Fibroblast of lung (primary cell): ENCODE results near the gene SFT2D1. TPM values are rescaled to one million over a fixed set of nuclear protein-coding genes. Genes with fewer than 3 reads are reported as not detected.

ENCODE experiments used
- DNase-seq, 2 donors: peaks; one replicate each; pipeline versions ENCODE4 v3.0.0 to v3.0.0-alpha.2; 2010; ENCODE audit warnings: low read depth in 2 of 2
- H2AFZ ChIP-seq: 2 replicates; pipeline ENCODE4 v1.5.1; 2012; ENCODE audit warnings: low read length, control low read depth, inconsistent platforms
- H3K27ac ChIP-seq: 2 replicates; pipeline ENCODE4 v1.5.1; 2011; ENCODE audit warnings: low read length, control low read depth; ENCODE audit not compliant: insufficient read depth
- H3K27me3 ChIP-seq: 2 replicates; pipeline ENCODE4 v1.5.1; 2011; ENCODE audit warnings: mild to moderate bottlenecking, low read length; ENCODE audit not compliant: control insufficient read depth, insufficient read depth
- H3K36me3 ChIP-seq: 2 replicates; pipeline ENCODE4 v1.5.1; 2011; ENCODE audit warnings: low read length; ENCODE audit not compliant: control insufficient read depth, insufficient read depth
- H3K4me1 ChIP-seq: 2 replicates; pipeline ENCODE4 v1.5.1; 2011; ENCODE audit warnings: low read length; ENCODE audit not compliant: control insufficient read depth, insufficient read depth; ENCODE audit errors: extremely low read depth
- H3K4me2 ChIP-seq: 2 replicates; pipeline ENCODE4 v1.5.1; 2011; ENCODE audit warnings: low read length, control low read depth; ENCODE audit not compliant: insufficient read depth; ENCODE audit errors: extremely low read depth
- H3K4me3 ChIP-seq, 4 experiments: fragments of 200-600 bp in 1 of 4; sonication (generic) in 1 of 4; replicated peaks in 1 of 4; 2 replicates each; pipeline ENCODE4 v1.5.1; 2011 to 2016; ENCODE audit warnings: low read length in 4 of 4, low read depth in 3 of 4, mild to moderate bottlenecking in 3 of 4, control low read depth in 2 of 4, inconsistent platforms in 1 of 4, mixed read lengths in 1 of 4; ENCODE audit not compliant: insufficient read depth in 1 of 4; ENCODE audit errors: control extremely low read depth in 1 of 4
- H3K79me2 ChIP-seq: 2 replicates; pipeline ENCODE4 v1.5.1; 2012; ENCODE audit warnings: mild to moderate bottlenecking, low read length, inconsistent platforms; ENCODE audit not compliant: control insufficient read depth, insufficient read depth
- H3K9ac ChIP-seq: 2 replicates; pipeline ENCODE4 v1.5.1; 2011; ENCODE audit warnings: mild to moderate bottlenecking, low read length, control low read depth; ENCODE audit not compliant: insufficient read depth
- H3K9me3 ChIP-seq: 2 replicates; pipeline ENCODE4 v1.5.1; 2012; ENCODE audit warnings: low read depth, low read length; ENCODE audit not compliant: control insufficient read depth, insufficient read depth
- H4K20me1 ChIP-seq: 2 replicates; pipeline ENCODE4 v1.5.1; 2011; ENCODE audit warnings: low read length; ENCODE audit not compliant: control insufficient read depth, insufficient read depth; ENCODE audit errors: extremely low read depth
- CTCF ChIP-seq, 2 donors: IDR thresholded peaks in 1 of 2; conservative IDR thresholded peaks in 1 of 2; 1 replicate in 1 of 2; 2 replicates in 1 of 2; pipeline ENCODE4 v1.5.1; 2011 to 2012; ENCODE audit warnings: low read length in 2 of 2, control low read depth in 1 of 2, inconsistent platforms in 1 of 2, low read depth in 1 of 2, mild to moderate bottlenecking in 1 of 2
- EZH2 ChIP-seq: IDR thresholded peaks from 2 replicates; pipeline ENCODE4 v1.5.1; 2012; ENCODE audit warnings: low read length, control low read depth, mild to moderate bottlenecking; ENCODE audit errors: missing control alignments
- polyA plus RNA-seq, 2 donors: library from polyadenylated mRNA; depleted of rRNA in 1 of 2; stranded (reverse) in 1 of 2; unstranded in 1 of 2; fragments of >200 nt; gene quantifications; 2 replicates each; pipeline ENCODE4 v1.2.1, GENCODE V29; 2011 to 2012; ENCODE audit warnings: missing spikeins in 1 of 2
- total RNA-seq: library from RNA; depleted of rRNA; stranded (reverse); fragments of >200 nt; gene quantifications from 2 replicates; pipeline ENCODE4 v1.2.1, GENCODE V29; 2014

SFT2D1 gene
- total and polyA plus RNA-seq, 2 donors (not counting 1 experiment from before 2014, with no cell fraction given): 34.8 to 86.0 TPM

- H3K4me2 ChIP-seq: peak overlapping the region; percentile 91
- no peak overlapping the region for H3K27ac ChIP-seq
- no peaks in the 10 kb centered on the region for H3K36me3 ChIP-seq
- no peaks in the 10 kb centered on the region for H4K20me1 ChIP-seq
- peaks cover 4% of the 10 kb centered on the region for H3K79me2 ChIP-seq
- H3K4me3 ChIP-seq: peak overlapping the region; percentile 31 to 85 (median 72)
- no peaks in the 10 kb centered on the region for H3K27me3 ChIP-seq
- TF ChIP-seq CTCF (conservative IDR thresholded peaks at IDR 0.05 in 1 of 2, IDR thresholded peaks at IDR 0.05 in 1 of 2; ENCODE audit: low read depth in 1 of 2, low read length in 2 of 2): no peak
- no peak for TF ChIP-seq EZH2
- DNase-seq: no peak
- no peaks in the 10 kb centered on the region for H3K9me3 ChIP-seq
- no peak overlapping the region for H3K9ac ChIP-seq
- no peaks in the 10 kb centered on the region for H3K4me1 ChIP-seq
- peak overlapping the region; percentile 72 for H2AFZ ChIP-seq
These were observed 39.0 kb upstream of the SFT2D1 start for GRCh38 chr6:166381381-166381732.

GRCh38 chr6:166379800-166380199, 37.5 kb upstream of the SFT2D1 start:
- Histone ChIP-seq H3K9ac (no peak overlapping the region), H3K27ac (no peak overlapping the region), H3K4me3 (no peak overlapping the region), H3K4me2 (no peak overlapping the region), H2AFZ (no peak overlapping the region), H3K9me3 (no peaks in the 10 kb centered on the region), H3K4me1 (no peaks in the 10 kb centered on the region), H3K36me3 (no peaks in the 10 kb centered on the region), H3K79me2 (peaks cover 4% of the 10 kb centered on the region), H3K27me3 (no peaks in the 10 kb centered on the region), H4K20me1 (no peaks in the 10 kb centered on the region)
- DNase-seq: no peak
- TF ChIP-seq CTCF (conservative IDR thresholded peaks at IDR 0.05 in 1 of 2, IDR thresholded peaks at IDR 0.05 in 1 of 2; ENCODE audit: low read depth in 1 of 2, low read length in 2 of 2): no peak
- no peak for TF ChIP-seq EZH2

GRCh38 chr6:166379103-166379586, 36.8 kb upstream of the SFT2D1 start:
- Histone ChIP-seq H3K4me2 (no peak overlapping the region), H3K27ac (no peak overlapping the region), H3K9ac (no peak overlapping the region), H2AFZ (no peak overlapping the region), H3K27me3 (no peaks in the 10 kb centered on the region), H3K9me3 (no peaks in the 10 kb centered on the region), H3K79me2 (peaks cover 4% of the 10 kb centered on the region), H3K4me3 (no peak overlapping the region), H3K36me3 (no peaks in the 10 kb centered on the region), H4K20me1 (no peaks in the 10 kb centered on the region), H3K4me1 (no peaks in the 10 kb centered on the region)
- no peak for DNase-seq
- TF ChIP-seq EZH2 (no peak), CTCF (conservative IDR thresholded peaks at IDR 0.05 in 1 of 2, IDR thresholded peaks at IDR 0.05 in 1 of 2; ENCODE audit: low read depth in 1 of 2, low read length in 2 of 2) (no peak)
